Mammary epithelial cell (primary cell): ENCODE data around the gene ZNF664.

Experiments
- CTCF ChIP-seq, 2 donors: IDR thresholded peaks in 1 of 2; conservative IDR thresholded peaks in 1 of 2; 2 replicates each; pipeline ENCODE4 v1.5.1; 2011 to 2012; ENCODE audit warnings: inconsistent platforms in 2 of 2, low read length in 2 of 2, mild to moderate bottlenecking in 2 of 2, control low read depth in 1 of 2, low read depth in 1 of 2; ENCODE audit not compliant: insufficient read depth in 1 of 2; ENCODE audit errors: extremely low read depth in 1 of 2
- EZH2 ChIP-seq: IDR thresholded peaks from 2 replicates; pipeline ENCODE4 v1.6.1; 2012; ENCODE audit warnings: low read length, inconsistent platforms, borderline replicate concordance

DNA sequence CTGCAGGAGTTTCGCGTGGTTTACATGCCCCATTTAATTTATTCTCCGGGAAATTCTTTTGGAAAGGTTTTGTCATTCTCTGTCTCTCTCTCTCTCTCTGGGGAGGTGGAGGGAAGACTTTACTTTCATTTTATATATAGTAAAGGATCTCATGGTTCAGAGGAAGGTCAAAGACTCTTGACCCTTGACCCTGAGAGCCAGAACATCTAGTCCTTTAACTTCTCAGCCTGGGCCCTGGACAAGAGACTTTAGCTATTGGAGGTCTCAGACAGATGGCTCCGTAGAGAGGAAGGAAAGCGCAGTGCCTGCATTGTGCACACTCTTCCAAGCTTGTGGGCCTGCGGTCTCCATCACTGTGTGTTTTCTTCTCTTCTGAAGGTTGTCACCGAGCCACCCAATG lies 44.1 kb upstream of the ZNF664 start:
- TF ChIP-seq CTCF (conservative IDR thresholded peaks at IDR 0.05 in 1 of 2, IDR thresholded peaks at IDR 0.05 in 1 of 2; ENCODE audit: extremely low read depth in 1 of 2, insufficient read depth in 1 of 2, low read depth in 1 of 2, low read length in 2 of 2) (no peak), EZH2 (no peak)
